Measurements from ENCODE around the gene PFDN4. TPM values are rescaled to one million over a fixed set of nuclear protein-coding genes. Genes with fewer than 3 reads are reported as not detected.

The PFDN4 gene
- polyA plus RNA-seq, 2 of the 4 experiments (the other 2 are of a cell fraction), result 140 to 146 TPM

GRCh38 chr20:54178256-54178655, 29.6 kb upstream of the PFDN4 start:
- Histone ChIP-seq H3K4me2 (no peak overlapping the region), H3K4me3 (no peak overlapping the region), H3K27ac (peak overlapping the region in 1 of 2 experiments; percentile 100; a peak in 4 of 6 replicates), H3K4me1 (peaks cover 47% of the 10 kb centered on the region), H3K9me3 (no peaks in the 10 kb centered on the region)
- DNase-seq (ENCODE audit: low read depth in 1 of 2, low spot score in 1 of 2) (no peak), ATAC-seq (no peak), FAIRE-seq (no peak)
- TF ChIP-seq ZC3H11A (IDR thresholded peaks at IDR 0.05) (no peak), FOXS1 (CRISPR knock-in tag; IDR thresholded peaks at IDR 0.05) (peak; percentile 46; the same call in 1 of the 2 replicates), POLR2AphosphoS2 (conservative IDR thresholded peaks at IDR 0.05; ENCODE audit: low read length) (no peak)
- 75% methylated on average over 2 of the region's 2 CpGs for WGBS (ENCODE audit: missing lambda C conversion rate)
- ChIA-PET CTCF (interaction anchor here (1.0 to 7.9 kb wide), 4 partner anchors 9 to 74 kb away, joined by 3 to 65 read pairs (median 3); no protein-coding TSS in a partner anchor), POLR2A (no interaction called here)

DNA sequence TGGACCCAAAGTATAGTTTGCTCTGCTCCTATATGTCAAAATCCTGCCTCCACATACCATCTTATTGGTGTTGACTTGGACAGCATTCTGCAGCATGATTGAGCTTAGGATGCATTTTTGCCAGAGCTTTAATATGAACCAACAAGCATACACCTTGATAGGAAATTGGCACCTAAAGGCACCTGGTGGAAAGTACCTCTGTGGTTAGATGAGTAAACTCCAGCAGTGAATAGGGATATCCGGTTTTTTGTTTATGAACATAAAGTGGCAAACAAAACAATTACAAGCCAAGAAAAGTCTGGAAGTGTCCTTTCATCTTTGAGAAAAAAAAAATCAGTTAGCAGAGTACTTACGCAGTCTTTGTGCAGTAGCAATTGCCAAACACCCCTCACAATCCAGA, 27.9 kb upstream of the PFDN4 start:
- DNase-seq (ENCODE audit: low read depth in 1 of 2, low spot score in 1 of 2) (no peak), FAIRE-seq (no peak), ATAC-seq (no peak)
- Histone ChIP-seq H3K27ac (peak overlapping the region in 1 of 2 experiments; percentile 42; a peak in 4 of 6 replicates), H3K4me1 (peaks cover 51% of the 10 kb centered on the region), H3K4me3 (no peak overlapping the region), H3K4me2 (no peak overlapping the region; the same call in 2 of the 3 replicates), H3K9me3 (no peaks in the 10 kb centered on the region)
- 55% methylated on average over 2 of the region's 2 CpGs for WGBS (ENCODE audit: missing lambda C conversion rate)
- TF ChIP-seq, protein P1, sequence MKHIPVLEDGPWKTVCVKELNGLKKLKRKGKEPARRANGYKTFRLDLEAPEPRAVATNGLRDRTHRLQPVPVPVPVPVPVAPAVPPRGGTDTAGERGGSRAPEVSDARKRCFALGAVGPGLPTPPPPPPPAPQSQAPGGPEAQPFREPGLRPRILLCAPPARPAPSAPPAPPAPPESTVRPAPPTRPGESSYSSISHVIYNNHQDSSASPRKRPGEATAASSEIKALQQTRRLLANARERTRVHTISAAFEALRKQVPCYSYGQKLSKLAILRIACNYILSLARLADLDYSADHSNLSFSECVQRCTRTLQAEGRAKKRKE (CRISPR knock-in tag; IDR thresholded peaks at IDR 0.05; ENCODE audit: low read depth), result no peak
- TF ChIP-seq MAFK (IDR thresholded peaks at IDR 0.05; ENCODE audit: partially characterized antibody) (no peak), RCOR1 (IDR thresholded peaks at IDR 0.05; ENCODE audit: low read depth, low read length) (no peak), RAD21 (conservative IDR thresholded peaks at IDR 0.05 in 1 of 2, IDR thresholded peaks at IDR 0.05 in 1 of 2) (no peak), TP53 (CRISPR knock-in tag; IDR thresholded peaks at IDR 0.05) (no peak), TFCP2L1 (CRISPR knock-in tag; IDR thresholded peaks at IDR 0.05) (no peak), FOSL2 (IDR thresholded peaks at IDR 0.05) (no peak), FOSL2 (CRISPR knock-in tag; IDR thresholded peaks at IDR 0.05) (no peak), CBX8 (IDR thresholded peaks at IDR 0.05) (no peak), PHF8 (IDR thresholded peaks at IDR 0.05; ENCODE audit: borderline replicate concordance, low read depth) (no peak), ZNF302 (CRISPR knock-in tag; IDR thresholded peaks at IDR 0.05) (no peak), HOXA7 (CRISPR knock-in tag; IDR thresholded peaks at IDR 0.05) (no peak), KDM5A (IDR thresholded peaks at IDR 0.05) (no peak), NR3C1 (IDR thresholded peaks at IDR 0.05) (no peak), CTCF (IDR thresholded peaks at IDR 0.05) (no peak), RFX5 (IDR thresholded peaks at IDR 0.05) (no peak), POLR2A (IDR thresholded peaks at IDR 0.05; ENCODE audit: low read length) (no peak), ZFP36 (IDR thresholded peaks at IDR 0.05; ENCODE audit: borderline replicate concordance, partially characterized antibody) (no peak), EHF (CRISPR knock-in tag; IDR thresholded peaks at IDR 0.05) (no peak), HEYL (CRISPR knock-in tag; IDR thresholded peaks at IDR 0.05) (no peak), JUN (IDR thresholded peaks at IDR 0.05) (no peak)
- CTCF ChIA-PET, result interaction anchor here (1.2 to 7.9 kb wide), 5 partner anchors 19 to 118 kb away, joined by 4 to 65 read pairs (median 4); partner anchors contain the start of gene PFDN4
- POLR2A ChIA-PET, result interaction anchor here (0.9 kb wide), 1 partner anchor 11 kb away, joined by 4 read pairs; no protein-coding TSS in a partner anchor

DNA sequence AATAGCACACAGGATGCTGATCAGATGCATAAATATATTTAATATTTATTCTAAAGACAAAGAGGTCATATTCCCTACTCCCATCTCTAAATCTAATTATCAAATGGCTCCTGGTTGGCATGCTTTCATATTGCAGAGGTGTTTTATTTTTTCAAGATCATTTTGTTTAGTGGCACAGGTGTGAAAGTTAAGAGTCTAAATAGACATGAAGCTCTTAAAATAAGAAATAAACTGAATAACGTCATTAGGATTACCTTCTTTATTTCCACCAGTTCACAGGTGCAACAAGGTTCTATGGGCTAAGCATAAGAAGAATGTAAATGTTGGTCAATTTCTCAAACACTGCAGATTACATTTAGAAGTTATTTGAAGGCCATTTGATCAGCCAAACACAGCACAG, 27.0 kb upstream of the PFDN4 start:
- FAIRE-seq (no peak), DNase-seq (ENCODE audit: low read depth in 1 of 2, low spot score in 1 of 2) (no peak), ATAC-seq (no peak)
- ChIA-PET CTCF (interaction anchor here (0.8 to 7.9 kb wide), 5 partner anchors 18 to 86 kb away, joined by 3 to 65 read pairs (median 4); no protein-coding TSS in a partner anchor), POLR2A (interaction anchor here (0.6 kb wide), 1 partner anchor 25 kb away, joined by 3 read pairs; no protein-coding TSS in a partner anchor)
- no peak overlapping the region for H3K4me2 ChIP-seq
- H3K27ac ChIP-seq, result peak overlapping the region in 1 of 2 experiments; percentile 42; a peak in 1 of 6 replicates
- peaks cover 42% of the 10 kb centered on the region for H3K4me1 ChIP-seq
- no peaks in the 10 kb centered on the region for H3K9me3 ChIP-seq
- H3K4me3 ChIP-seq, result no peak overlapping the region
- no peak for TF ChIP-seq CHD4 (IDR thresholded peaks at IDR 0.05; ENCODE audit: borderline replicate concordance)
- TF ChIP-seq FOXS1 (CRISPR knock-in tag; IDR thresholded peaks at IDR 0.05), result no peak
- no peak for TF ChIP-seq FOSL2 (IDR thresholded peaks at IDR 0.05)
- TF ChIP-seq FOSL2 (CRISPR knock-in tag; IDR thresholded peaks at IDR 0.05), result no peak
- TF ChIP-seq PHF8 (IDR thresholded peaks at IDR 0.05; ENCODE audit: borderline replicate concordance, low read depth), result no peak
- TF ChIP-seq HOXB5 (CRISPR knock-in tag; IDR thresholded peaks at IDR 0.05), result no peak
- no peak for TF ChIP-seq TFCP2L1 (CRISPR knock-in tag; IDR thresholded peaks at IDR 0.05)
- TF ChIP-seq RARB (CRISPR knock-in tag; IDR thresholded peaks at IDR 0.05), result no peak
- no peak for TF ChIP-seq MAFK (IDR thresholded peaks at IDR 0.05; ENCODE audit: partially characterized antibody)
- TF ChIP-seq, protein P2, sequence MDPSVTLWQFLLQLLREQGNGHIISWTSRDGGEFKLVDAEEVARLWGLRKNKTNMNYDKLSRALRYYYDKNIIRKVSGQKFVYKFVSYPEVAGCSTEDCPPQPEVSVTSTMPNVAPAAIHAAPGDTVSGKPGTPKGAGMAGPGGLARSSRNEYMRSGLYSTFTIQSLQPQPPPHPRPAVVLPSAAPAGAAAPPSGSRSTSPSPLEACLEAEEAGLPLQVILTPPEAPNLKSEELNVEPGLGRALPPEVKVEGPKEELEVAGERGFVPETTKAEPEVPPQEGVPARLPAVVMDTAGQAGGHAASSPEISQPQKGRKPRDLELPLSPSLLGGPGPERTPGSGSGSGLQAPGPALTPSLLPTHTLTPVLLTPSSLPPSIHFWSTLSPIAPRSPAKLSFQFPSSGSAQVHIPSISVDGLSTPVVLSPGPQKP (IDR thresholded peaks at IDR 0.05; ENCODE audit: low read depth, low read length), result no peak
- TF ChIP-seq RCOR1 (IDR thresholded peaks at IDR 0.05; ENCODE audit: low read depth, low read length), result no peak
- no peak for TF ChIP-seq KDM5A (IDR thresholded peaks at IDR 0.05)
- no peak for TF ChIP-seq NFE2L2 (conservative IDR thresholded peaks at IDR 0.05; ENCODE audit: low read length)
- no peak for TF ChIP-seq FOSB (CRISPR knock-in tag; IDR thresholded peaks at IDR 0.05)
- TF ChIP-seq, protein P3, sequence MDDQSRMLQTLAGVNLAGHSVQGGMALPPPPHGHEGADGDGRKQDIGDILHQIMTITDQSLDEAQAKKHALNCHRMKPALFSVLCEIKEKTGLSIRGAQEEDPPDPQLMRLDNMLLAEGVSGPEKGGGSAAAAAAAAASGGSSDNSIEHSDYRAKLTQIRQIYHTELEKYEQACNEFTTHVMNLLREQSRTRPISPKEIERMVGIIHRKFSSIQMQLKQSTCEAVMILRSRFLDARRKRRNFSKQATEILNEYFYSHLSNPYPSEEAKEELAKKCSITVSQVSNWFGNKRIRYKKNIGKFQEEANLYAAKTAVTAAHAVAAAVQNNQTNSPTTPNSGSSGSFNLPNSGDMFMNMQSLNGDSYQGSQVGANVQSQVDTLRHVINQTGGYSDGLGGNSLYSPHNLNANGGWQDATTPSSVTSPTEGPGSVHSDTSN (IDR thresholded peaks at IDR 0.05), result no peak
- TF ChIP-seq HOXA7 (CRISPR knock-in tag; IDR thresholded peaks at IDR 0.05), result no peak
- WGBS (ENCODE audit: missing lambda C conversion rate), result 95% methylated on average over 1 of the region's 1 CpG

Data from A549 (cell line).